Spleen (tissue), 11 donors: ENCODE data around the gene PGAM2. TPM values are rescaled to one million over a fixed set of nuclear protein-coding genes. Genes with fewer than 3 reads are reported as not detected.

Experiments
- DNase-seq: peaks from one replicate; pipeline ENCODE4 v3.0.0-alpha.2; 2020
- H3K27ac ChIP-seq, 8 donors: fragments of 200-600 bp; sonication (generic) in 7 of 8; 1 replicate in 4 of 8; 2 replicates in 4 of 8; pipeline versions ENCODE4 v1.5.0 to v1.8.0; 2016 to 2021; ENCODE audit warnings: inconsistent platforms in 4 of 8, mild to moderate bottlenecking in 4 of 8, moderate library complexity in 1 of 8
- H3K27me3 ChIP-seq, 7 donors: fragments of 200-600 bp; sonication (generic) in 6 of 7; replicated peaks in 1 of 7; 1 replicate in 4 of 7; 2 replicates in 3 of 7; pipeline versions ENCODE4 v1.5.0 to v1.8.0; 2016 to 2021; ENCODE audit warnings: inconsistent platforms in 3 of 7, mild to moderate bottlenecking in 1 of 7
- H3K36me3 ChIP-seq, 6 donors: fragments of 200-600 bp; sonication (generic) in 5 of 6; 1 replicate in 4 of 6; 2 replicates in 2 of 6; pipeline versions ENCODE4 v1.5.0 to v1.8.0; 2016 to 2021; ENCODE audit warnings: inconsistent platforms in 2 of 6
- H3K4me1 ChIP-seq, 6 donors: fragments of 200-600 bp; sonication (generic) in 5 of 6; 1 replicate in 3 of 6; 2 replicates in 3 of 6; pipeline versions ENCODE4 v1.5.0 to v1.8.0; 2016 to 2021; ENCODE audit warnings: inconsistent platforms in 3 of 6
- H3K4me3 ChIP-seq, 8 donors: fragments of 200-600 bp; sonication (generic) in 7 of 8; 1 replicate in 4 of 8; 2 replicates in 4 of 8; pipeline versions ENCODE4 v1.5.0 to v1.8.0; 2016 to 2021; ENCODE audit warnings: inconsistent platforms in 4 of 8, mild to moderate bottlenecking in 4 of 8, moderate library complexity in 2 of 8
- H3K9me3 ChIP-seq, 8 donors: fragments of 200-600 bp; sonication (generic) in 7 of 8; 1 replicate in 4 of 8; 2 replicates in 4 of 8; pipeline versions ENCODE4 v1.5.0 to v1.8.0; 2016 to 2021; ENCODE audit warnings: inconsistent platforms in 4 of 8
- POLR2A ChIP-seq, 3 donors: fragments of 450-650 bp; IDR thresholded peaks; one replicate each; pipeline ENCODE4 v1.5.1; 2017; ENCODE audit warnings: antibody characterized with exemption in 3 of 3, mild to moderate bottlenecking in 1 of 3
- POLR2AphosphoS5 ChIP-seq, 3 donors: sonication (generic); formaldehyde crosslinking; IDR thresholded peaks; one replicate each; pipeline ENCODE4 v1.5.1; 2017; ENCODE audit warnings: antibody characterized with exemption in 3 of 3
- WGBS, 5 donors: extraction: QIAGEN DNeasy Blood & Tissue Kit in 3 of 5; methylation state at CpG; one replicate each; pipeline versions ENCODE4 v1.1.5 to v1.1.7; 2013 to 2018; 5-methylcytosine and 5-hydroxymethylcytosine counted together
- intact Hi-C: fragments of 100-400 bp; cut with DNase I; formaldehyde crosslinking; loops from one replicate; pipeline ENCODE4 v1.15.0; 2023; ENCODE audit warnings: low total_unique reads
- polyA plus RNA-seq, 3 donors: library from polyadenylated mRNA; stranded (reverse); fragments of 200-250 nt; gene quantifications; one replicate each; pipeline ENCODE4 v1.2.1, GENCODE V29; 2013
- total RNA-seq, 7 donors: library from RNA; depleted of rRNA in 3 of 7; stranded (reverse); fragments of >200 nt in 3 of 7; fragmentation: NEBNext Ultra II Directional in 4 of 7; extraction: Animal tissue kit (Norgen Biotek cat#: 25700) in 4 of 7; gene quantifications; one replicate each; pipeline versions ENCODE4 v1.1.0 to v1.2.1, GENCODE V29; 2016 to 2021
- TF ChIP-seq, protein P1 (sequence below), 11 experiments: fragments of 200-600 bp in 7 of 11; fragments of 450-650 bp in 4 of 11; sonication (generic) in 4 of 11; IDR thresholded peaks in 8 of 11; conservative IDR thresholded peaks in 3 of 11; 1 replicate in 7 of 11; 2 replicates in 4 of 11; pipeline versions ENCODE4 v1.4.0 to v1.8.0; 2016 to 2021; ENCODE audit warnings: antibody characterized with exemption in 11 of 11, inconsistent platforms in 4 of 11, mild to moderate bottlenecking in 1 of 11
- donor health status: healthy with polysubstance abuse.
- donor health status: DM: no; HTN: no; CAD: no; lungs with moderate emphysema.
- donor health status: DM: no; HTN: no; CAD: no.
- donor health status: Bipolar disorder and iron deficiency.
- donor health status: healthy.
- donor health status: DM: no; HTN: no; CAD: no.
- donor health status: DM: yes; HTN: yes; CAD: no.

PGAM2 gene
- total and polyA plus RNA-seq, 10 donors: 0.75 to 4.0 (median 1.6) TPM; not detected in 1

DNA sequence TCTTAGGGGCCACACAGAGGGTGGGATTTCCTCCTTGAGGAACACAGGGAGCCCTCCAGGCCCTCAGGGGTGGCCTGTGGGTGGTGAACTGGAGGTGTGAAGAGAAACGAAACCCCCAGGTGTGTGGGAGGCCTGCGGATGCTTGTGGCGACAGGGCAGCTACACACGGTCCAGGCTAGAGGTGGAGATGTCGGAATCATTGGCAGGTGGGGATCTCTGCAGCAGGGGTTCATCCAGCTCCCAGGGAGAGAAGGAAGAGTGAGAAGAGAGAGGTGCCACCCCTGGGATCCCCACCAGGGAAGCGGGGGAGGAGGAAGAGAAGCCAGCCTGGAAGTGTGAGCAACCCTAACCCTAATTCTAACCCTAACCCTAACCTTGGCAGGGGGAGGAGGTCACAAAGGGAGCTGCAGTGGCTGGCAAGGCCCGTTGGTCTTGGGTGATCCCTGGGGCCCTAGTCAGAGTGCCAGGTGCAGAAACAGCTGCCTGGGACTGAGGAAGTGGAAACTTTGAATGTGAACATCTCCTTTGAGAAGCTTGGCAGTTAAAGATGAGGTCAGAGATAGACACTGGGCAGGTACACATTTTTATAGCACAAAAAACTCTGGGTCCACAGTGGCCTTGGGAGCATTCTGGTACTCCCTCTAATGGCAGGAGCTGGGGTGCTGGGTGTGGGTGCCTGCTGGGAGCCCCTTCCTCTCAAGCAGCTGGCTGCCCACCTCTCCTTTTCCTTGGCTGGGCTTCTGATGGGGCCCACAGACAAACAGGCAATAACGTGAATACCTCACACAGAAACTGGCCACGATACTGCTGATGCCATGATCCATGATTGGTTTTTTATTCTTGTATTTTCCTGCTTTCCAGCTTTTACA is 31.9 kb upstream of the PGAM2 start:
- intact Hi-C loops: no loop called here
- peaks cover 0 to 70% (median 44%) of the 10 kb centered on the region in 6 donors for H3K4me1 ChIP-seq

GRCh38 chr7:44096326-44096881 is 31.0 kb upstream of the PGAM2 start:
- Histone ChIP-seq H3K27ac (peak overlapping the region in 4 of 8 donors; percentile 66 to 83 (median 71)), H3K4me3 (no peak overlapping the region), H3K9me3 (no peaks in the 10 kb centered on the region), H3K27me3 (no peaks in the 10 kb centered on the region), H3K36me3 (no peaks in the 10 kb centered on the region), H3K4me1 (peaks cover 0 to 65% (median 42%) of the 10 kb centered on the region in 6 donors)
- TF ChIP-seq POLR2AphosphoS5 (IDR thresholded peaks at IDR 0.05) (no peak), POLR2A (IDR thresholded peaks at IDR 0.05) (no peak)
- TF ChIP-seq, protein P1, sequence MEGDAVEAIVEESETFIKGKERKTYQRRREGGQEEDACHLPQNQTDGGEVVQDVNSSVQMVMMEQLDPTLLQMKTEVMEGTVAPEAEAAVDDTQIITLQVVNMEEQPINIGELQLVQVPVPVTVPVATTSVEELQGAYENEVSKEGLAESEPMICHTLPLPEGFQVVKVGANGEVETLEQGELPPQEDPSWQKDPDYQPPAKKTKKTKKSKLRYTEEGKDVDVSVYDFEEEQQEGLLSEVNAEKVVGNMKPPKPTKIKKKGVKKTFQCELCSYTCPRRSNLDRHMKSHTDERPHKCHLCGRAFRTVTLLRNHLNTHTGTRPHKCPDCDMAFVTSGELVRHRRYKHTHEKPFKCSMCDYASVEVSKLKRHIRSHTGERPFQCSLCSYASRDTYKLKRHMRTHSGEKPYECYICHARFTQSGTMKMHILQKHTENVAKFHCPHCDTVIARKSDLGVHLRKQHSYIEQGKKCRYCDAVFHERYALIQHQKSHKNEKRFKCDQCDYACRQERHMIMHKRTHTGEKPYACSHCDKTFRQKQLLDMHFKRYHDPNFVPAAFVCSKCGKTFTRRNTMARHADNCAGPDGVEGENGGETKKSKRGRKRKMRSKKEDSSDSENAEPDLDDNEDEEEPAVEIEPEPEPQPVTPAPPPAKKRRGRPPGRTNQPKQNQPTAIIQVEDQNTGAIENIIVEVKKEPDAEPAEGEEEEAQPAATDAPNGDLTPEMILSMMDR (IDR thresholded peaks at IDR 0.05 in 8 of 11, conservative IDR thresholded peaks at IDR 0.05 in 3 of 11): no peak
- no peak for DNase-seq
- intact Hi-C loops: no loop called here
- WGBS, 5 donors: 72 to 79% (median 77%) methylated on average over 7 to 8 of the region's 8 CpGs

More for the DNA sequence above, 31.9 kb upstream of the PGAM2 start:
- Histone ChIP-seq H3K27ac (peak overlapping the region in 6 of 8 donors; percentile 25 to 83 (median 68)), H3K36me3 (no peaks in the 10 kb centered on the region), H3K9me3 (no peaks in the 10 kb centered on the region), H3K27me3 (no peaks in the 10 kb centered on the region), H3K4me3 (no peak overlapping the region)
- peak in 2 of 3 donors; percentile 61 to 65 for TF ChIP-seq POLR2AphosphoS5 (IDR thresholded peaks at IDR 0.05)
- TF ChIP-seq, protein P1 (IDR thresholded peaks at IDR 0.05 in 8 of 11, conservative IDR thresholded peaks at IDR 0.05 in 3 of 11): no peak
- WGBS, 5 donors: 50 to 70% (median 65%) methylated on average over 9 of the region's 9 CpGs
- DNase-seq: peak; percentile 82

- Histone ChIP-seq H3K36me3 (no peaks in the 10 kb centered on the region), H3K4me1 (peaks cover 0 to 59% (median 36%) of the 10 kb centered on the region in 6 donors), H3K9me3 (no peaks in the 10 kb centered on the region), H3K27ac (peak overlapping the region in 4 of 8 donors; percentile 1 to 83 (median 71)), H3K27me3 (no peaks in the 10 kb centered on the region), H3K4me3 (no peak overlapping the region)
- intact Hi-C loops: no loop called here
- DNase-seq: no peak
- TF ChIP-seq POLR2A (IDR thresholded peaks at IDR 0.05) (no peak), POLR2AphosphoS5 (IDR thresholded peaks at IDR 0.05) (no peak)
- TF ChIP-seq, protein P1 (IDR thresholded peaks at IDR 0.05 in 8 of 11, conservative IDR thresholded peaks at IDR 0.05 in 3 of 11): no peak
- WGBS, 5 donors: 90 to 96% (median 96%) methylated on average over 3 of the region's 3 CpGs
Measured at GRCh38 chr7:44095781-44096180, 30.4 kb upstream of the PGAM2 start.
